Thymus (tissue), 11 donors: ENCODE measurements around the gene AMPD1. TPM values are rescaled to one million over a fixed set of nuclear protein-coding genes. Genes with fewer than 3 reads are reported as not detected.

Experiments
- DNase-seq, 9 donors: peaks; one replicate each; pipeline ENCODE4 v3.0.0-alpha.2; 2013; ENCODE audit warnings: low spot score in 9 of 9, low read depth in 6 of 9, missing footprints in 1 of 9
- H3K27ac ChIP-seq, 2 donors: one replicate each; pipeline ENCODE4 v1.5.1; 2013; ENCODE audit warnings: control low read depth in 1 of 2, low read depth in 1 of 2, low read length in 1 of 2, mild to moderate bottlenecking in 1 of 2, moderate library complexity in 1 of 2
- H3K27me3 ChIP-seq, 2 donors: one replicate each; pipeline ENCODE4 v1.5.1; 2013; ENCODE audit warnings: low read length in 1 of 2; ENCODE audit not compliant: control insufficient read depth in 2 of 2, insufficient read depth in 1 of 2
- H3K36me3 ChIP-seq, 2 donors: one replicate each; pipeline ENCODE4 v1.5.1; 2013; ENCODE audit warnings: low read length in 1 of 2, mild to moderate bottlenecking in 1 of 2, moderate library complexity in 1 of 2; ENCODE audit not compliant: control insufficient read depth in 2 of 2, insufficient read depth in 2 of 2
- H3K4me1 ChIP-seq, 2 donors: one replicate each; pipeline ENCODE4 v1.5.1; 2013; ENCODE audit warnings: low read length in 2 of 2; ENCODE audit not compliant: control insufficient read depth in 2 of 2, insufficient read depth in 2 of 2
- H3K4me3 ChIP-seq, 2 donors: one replicate each; pipeline ENCODE4 v1.5.1; 2013; ENCODE audit warnings: low read length in 2 of 2, control low read depth in 1 of 2, mild to moderate bottlenecking in 1 of 2
- H3K9me3 ChIP-seq, 2 donors: one replicate each; pipeline ENCODE4 v1.5.1; 2013; ENCODE audit warnings: low read length in 1 of 2, mild to moderate bottlenecking in 1 of 2; ENCODE audit not compliant: control insufficient read depth in 2 of 2, insufficient read depth in 1 of 2
- WGBS: extraction: QIAGEN DNeasy Blood & Tissue Kit; methylation state at CpG from one replicate; pipeline ENCODE4 v1.1.7; 2013; 5-methylcytosine and 5-hydroxymethylcytosine counted together
- polyA plus RNA-seq: library from polyadenylated mRNA; stranded (reverse); fragments of 200-250 nt; gene quantifications from one replicate; pipeline ENCODE4 v1.2.3, GENCODE V29; 2013
- total RNA-seq: library from RNA; stranded (reverse); fragments of 120-200 nt; gene quantifications from one replicate; pipeline ENCODE4 v1.2.4, GENCODE V29; 2013
- donor health status: healthy.

Gene AMPD1
- total and polyA plus RNA-seq, 2 donors = 0.05 to 0.27 TPM

DNA sequence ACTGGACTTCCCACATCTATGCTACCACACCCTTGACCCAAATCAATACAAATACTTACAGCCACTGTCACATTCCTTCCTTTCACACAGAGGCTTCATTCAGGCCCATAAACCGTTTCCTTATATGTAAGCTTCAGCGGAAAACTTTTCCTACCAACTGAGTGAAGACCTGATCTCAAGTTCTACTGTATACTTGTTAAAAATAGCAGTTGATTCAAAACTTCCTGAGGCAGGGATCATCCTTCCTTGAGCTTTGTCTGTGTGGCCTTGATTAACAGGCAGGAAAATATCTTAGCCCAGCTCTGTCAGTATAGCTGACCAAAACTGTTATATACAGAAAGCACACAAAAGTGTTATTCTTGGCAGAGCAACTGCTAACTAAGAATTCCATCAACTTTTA, 68.2 kb downstream of the AMPD1 start:
- no peak overlapping the region for H3K4me3 ChIP-seq
- no peaks in the 10 kb centered on the region for H3K27me3 ChIP-seq
- H3K27ac ChIP-seq = no peak overlapping the region
- no peaks in the 10 kb centered on the region for H3K9me3 ChIP-seq
- no peaks in the 10 kb centered on the region for H3K4me1 ChIP-seq
- DNase-seq = no peak
- WGBS = 42% methylated on average over 2 of the region's 2 CpGs
- H3K36me3 ChIP-seq = no peaks in the 10 kb centered on the region

DNA sequence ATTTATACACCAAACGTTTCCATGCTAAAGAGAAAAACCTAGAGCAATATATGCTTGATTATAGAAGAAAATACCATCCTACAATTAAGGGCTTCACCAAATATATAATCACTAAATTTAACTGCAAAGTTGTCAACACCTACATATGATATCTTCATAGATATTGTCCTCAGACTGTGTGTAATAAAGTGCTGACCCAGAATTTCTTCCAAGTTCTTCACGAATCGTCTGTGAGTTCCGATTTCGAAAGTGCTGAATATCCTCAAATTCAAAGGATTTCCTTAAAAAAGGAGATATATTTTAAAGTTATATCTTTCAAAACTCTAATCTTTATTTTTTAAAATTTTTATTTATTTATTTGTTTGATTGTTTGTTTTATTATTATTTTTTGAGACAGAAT, 72.0 kb downstream of the AMPD1 start:
- WGBS = 97% methylated on average over 5 of the region's 5 CpGs
- Histone ChIP-seq H3K27ac (no peak overlapping the region), H3K9me3 (no peaks in the 10 kb centered on the region), H3K4me1 (no peaks in the 10 kb centered on the region), H3K4me3 (no peak overlapping the region), H3K27me3 (peaks cover 0 to 2% of the 10 kb centered on the region in 2 donors), H3K36me3 (no peaks in the 10 kb centered on the region)
- DNase-seq = no peak

Other genes with a start within 250 kb of the AMPD1 start
- 31.0 TPM for gene TRIM33, start 184.3 kb downstream of the AMPD1 start, total RNA-seq
- gene TRIM33, start 184.3 kb downstream of the AMPD1 start, polyA plus RNA-seq = 20.1 TPM
- gene BCAS2, start 113.9 kb downstream of the AMPD1 start, total RNA-seq = 46.3 TPM
- 57.8 TPM for gene BCAS2, start 113.9 kb downstream of the AMPD1 start, polyA plus RNA-seq
- 0.47 TPM for gene DENND2C, start 25.5 kb downstream of the AMPD1 start, total RNA-seq
- 2.9 TPM for gene DENND2C, start 25.5 kb downstream of the AMPD1 start, polyA plus RNA-seq
- gene NRAS, start 21.2 kb upstream of the AMPD1 start, total RNA-seq = 54.7 TPM
- 33.3 TPM for gene NRAS, start 21.2 kb upstream of the AMPD1 start, polyA plus RNA-seq
- 216 TPM for gene CSDE1, start 62.4 kb upstream of the AMPD1 start, total RNA-seq
- gene CSDE1, start 62.4 kb upstream of the AMPD1 start, polyA plus RNA-seq = 204 TPM
- 45.6 TPM for gene SIKE1, start 85.1 kb upstream of the AMPD1 start, total RNA-seq
- gene SIKE1, start 85.1 kb upstream of the AMPD1 start, polyA plus RNA-seq = 26.6 TPM
- 0.05 TPM for gene SYCP1, start 159.3 kb upstream of the AMPD1 start, total RNA-seq
- 0.07 TPM for gene SYCP1, start 159.3 kb upstream of the AMPD1 start, polyA plus RNA-seq